ENCODE data around the gene ADAM33. TPM values are rescaled to one million over a fixed set of nuclear protein-coding genes. Genes with fewer than 3 reads are reported as not detected.

ADAM33 gene
- polyA plus RNA-seq, 1 donor = 15.5 TPM

DNA sequence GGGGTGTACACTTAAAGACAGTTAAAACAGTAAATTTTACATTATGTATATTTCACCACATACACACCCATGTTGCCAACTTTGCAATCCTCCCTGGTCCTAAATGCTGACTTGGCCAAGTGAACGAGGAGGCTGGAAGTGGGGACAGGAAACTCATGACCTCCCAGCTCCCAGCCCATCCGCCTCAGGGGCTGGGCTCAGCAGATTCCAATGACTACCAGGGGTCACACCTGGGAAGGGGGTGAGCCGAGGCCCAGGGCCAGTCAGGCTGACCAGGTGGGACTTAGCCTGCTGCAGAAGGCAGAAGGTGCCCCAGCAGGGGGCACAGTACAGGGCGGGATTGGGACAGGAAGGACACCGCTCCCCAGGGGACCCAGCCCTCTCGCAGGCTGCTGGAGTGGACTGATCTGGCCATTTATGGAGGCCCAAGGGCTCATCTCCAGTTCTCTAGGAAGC, 28.2 kb upstream of the ADAM33 start:
- Histone ChIP-seq H3K27ac (ENCODE audit: low read length) (no peak overlapping the region), H3K4me1 (ENCODE audit: control insufficient read depth, insufficient read depth, low read length) (no peaks in the 10 kb centered on the region), H3K27me3 (ENCODE audit: control insufficient read depth, insufficient read depth, low read length) (peaks cover 2% of the 10 kb centered on the region), H3K9me3 (ENCODE audit: control insufficient read depth, low read depth, low read length) (no peaks in the 10 kb centered on the region), H3K36me3 (ENCODE audit: control insufficient read depth, insufficient read depth, low read length) (no peaks in the 10 kb centered on the region), H3K4me3 (ENCODE audit: low read length) (no peak overlapping the region)
- WGBS (ENCODE audit: insufficient coverage, low lambda C conversion rate) = no CpG with 5 or more reads among the region's 6 CpGs
- no peak for DNase-seq

DNA sequence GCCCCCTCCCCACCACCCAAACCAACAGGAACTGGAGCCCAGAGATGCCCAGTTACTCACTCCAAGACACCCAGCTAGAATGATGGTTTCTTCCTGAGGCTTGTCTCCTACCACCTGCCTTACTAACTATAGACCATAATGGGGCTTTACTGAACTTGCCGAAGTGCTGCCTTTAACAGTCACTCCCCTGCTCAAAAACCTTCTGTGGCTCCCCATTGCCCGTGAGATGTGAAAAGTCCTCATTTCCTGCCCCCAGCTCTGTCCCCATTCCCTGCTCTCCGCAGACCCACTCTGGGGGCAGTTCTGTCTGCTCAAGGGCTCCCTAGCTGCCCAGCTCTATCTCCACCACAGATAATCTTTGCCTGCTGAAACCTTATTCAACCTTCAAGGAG, 25.7 kb upstream of the ADAM33 start:
- H3K4me1 ChIP-seq (ENCODE audit: control insufficient read depth, insufficient read depth, low read length) = no peaks in the 10 kb centered on the region
- no peak overlapping the region for H3K4me3 ChIP-seq (ENCODE audit: low read length)
- no peaks in the 10 kb centered on the region for H3K36me3 ChIP-seq (ENCODE audit: control insufficient read depth, insufficient read depth, low read length)
- H3K27me3 ChIP-seq (ENCODE audit: control insufficient read depth, insufficient read depth, low read length) = peaks cover 11% of the 10 kb centered on the region
- no peaks in the 10 kb centered on the region for H3K9me3 ChIP-seq (ENCODE audit: control insufficient read depth, low read depth, low read length)
- no peak for DNase-seq
- no peak overlapping the region for H3K27ac ChIP-seq (ENCODE audit: low read length)
- no CpG with 5 or more reads among the region's 3 CpGs for WGBS (ENCODE audit: insufficient coverage, low lambda C conversion rate)

DNA sequence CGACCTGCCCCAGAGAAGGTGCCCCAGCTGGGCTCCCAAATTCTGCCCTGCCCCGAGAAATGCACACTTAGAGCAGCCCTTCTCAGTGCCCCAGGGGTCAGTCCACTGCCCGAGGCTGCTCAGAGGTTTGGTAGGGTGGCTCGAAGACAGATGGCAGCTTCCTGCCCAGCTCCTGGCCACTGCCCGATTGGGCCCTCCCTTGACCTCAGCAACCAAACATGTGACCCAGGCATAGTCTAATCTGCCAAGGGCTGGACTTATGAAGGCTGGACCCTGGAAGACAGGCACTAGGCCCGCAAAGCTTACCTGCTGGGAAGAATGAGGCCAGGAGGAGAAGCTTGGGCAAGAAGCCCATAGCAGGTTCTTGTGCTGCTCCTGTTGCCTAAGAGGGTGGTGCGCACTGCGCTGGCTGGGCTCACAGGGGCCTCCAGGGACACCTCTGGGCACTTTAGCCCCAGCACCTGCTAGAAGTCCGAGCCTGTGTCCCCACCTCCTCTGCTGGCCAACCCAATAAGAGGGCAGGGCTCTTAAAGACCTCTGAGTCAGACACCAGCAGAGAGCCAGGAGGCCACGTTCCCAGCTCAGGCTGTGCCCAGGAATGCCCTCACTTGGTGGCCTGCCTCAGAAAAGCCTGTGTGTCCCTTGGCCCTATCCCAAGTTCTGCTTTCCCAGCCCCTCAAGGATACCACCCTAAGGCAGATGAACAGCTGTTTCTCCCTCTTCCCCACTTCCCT, 25.1 kb upstream of the ADAM33 start:
- Histone ChIP-seq H3K27me3 (ENCODE audit: control insufficient read depth, insufficient read depth, low read length) (peaks cover 11% of the 10 kb centered on the region), H3K4me3 (ENCODE audit: low read length) (no peak overlapping the region), H3K9me3 (ENCODE audit: control insufficient read depth, low read depth, low read length) (no peaks in the 10 kb centered on the region), H3K4me1 (ENCODE audit: control insufficient read depth, insufficient read depth, low read length) (no peaks in the 10 kb centered on the region), H3K27ac (ENCODE audit: low read length) (no peak overlapping the region), H3K36me3 (ENCODE audit: control insufficient read depth, insufficient read depth, low read length) (no peaks in the 10 kb centered on the region)
- no CpG with 5 or more reads among the region's 10 CpGs for WGBS (ENCODE audit: insufficient coverage, low lambda C conversion rate)
- no peak for DNase-seq

DNA sequence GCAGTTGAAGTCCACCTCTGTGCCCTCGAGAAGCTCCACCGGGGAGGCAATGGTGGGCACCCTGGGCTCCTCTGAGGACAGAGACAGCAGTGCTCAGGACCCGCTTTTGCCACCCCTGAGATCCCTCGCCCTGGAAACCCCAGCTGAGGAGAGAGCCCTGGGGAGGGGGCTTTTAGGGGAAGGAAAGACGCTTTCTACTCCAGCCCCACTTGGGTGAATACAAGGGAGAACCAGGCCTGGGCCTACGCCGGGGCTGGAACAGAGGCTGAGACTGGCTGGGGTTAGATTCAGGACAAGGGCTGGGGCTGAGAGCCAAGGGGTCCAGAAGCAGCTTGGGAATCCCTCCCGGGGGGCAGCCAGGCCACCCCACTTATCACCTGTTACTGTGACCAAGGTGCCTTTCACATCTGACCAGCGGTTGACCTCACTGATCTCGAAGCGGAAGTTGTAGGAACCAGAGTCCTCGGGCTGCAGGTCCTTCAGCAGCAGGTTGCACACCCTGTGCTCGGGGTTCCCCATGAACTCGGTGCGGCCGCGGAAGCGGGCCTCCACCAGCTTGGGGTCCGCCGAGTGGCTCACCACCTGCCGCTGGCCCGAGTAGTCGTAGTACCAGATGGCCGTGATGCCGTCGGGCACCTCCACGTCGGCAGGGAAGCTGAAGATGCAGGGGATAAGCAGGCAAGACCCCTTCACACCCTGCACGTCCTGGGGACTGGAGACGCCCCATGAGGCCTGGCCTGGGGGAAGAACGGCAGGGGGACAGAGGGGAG, 24.3 kb upstream of the ADAM33 start:
- Histone ChIP-seq H3K27me3 (ENCODE audit: control insufficient read depth, insufficient read depth, low read length) (peaks cover 11% of the 10 kb centered on the region), H3K36me3 (ENCODE audit: control insufficient read depth, insufficient read depth, low read length) (no peaks in the 10 kb centered on the region), H3K4me1 (ENCODE audit: control insufficient read depth, insufficient read depth, low read length) (no peaks in the 10 kb centered on the region), H3K4me3 (ENCODE audit: low read length) (no peak overlapping the region), H3K27ac (ENCODE audit: low read length) (no peak overlapping the region), H3K9me3 (ENCODE audit: control insufficient read depth, low read depth, low read length) (no peaks in the 10 kb centered on the region)
- DNase-seq = no peak
- WGBS (ENCODE audit: insufficient coverage, low lambda C conversion rate) = no CpG with 5 or more reads among the region's 31 CpGs

DNA sequence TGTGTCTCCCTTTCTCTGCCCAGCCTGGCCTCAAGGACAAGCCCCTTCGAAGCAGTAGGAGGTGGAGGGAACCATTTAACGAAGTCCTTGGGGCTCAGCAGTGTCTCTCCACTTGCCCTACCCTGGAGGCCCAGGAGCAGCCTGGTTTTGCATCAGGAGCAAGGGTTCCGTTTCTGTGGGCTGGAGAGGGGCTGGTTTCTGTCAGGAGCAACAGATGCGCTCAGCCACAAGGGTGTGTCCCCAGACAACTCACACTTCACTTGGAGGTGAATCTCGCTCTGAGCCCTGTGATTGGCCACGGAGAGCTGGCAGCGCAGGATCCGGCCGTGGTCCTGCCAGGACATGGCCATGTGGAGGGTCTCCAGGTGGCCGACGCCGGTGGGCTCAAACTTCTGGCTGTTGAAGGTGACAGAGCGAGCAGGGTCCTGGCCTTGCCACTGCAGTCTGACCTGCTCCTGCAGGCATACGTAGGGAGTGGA, 23.7 kb upstream of the ADAM33 start:
- WGBS (ENCODE audit: insufficient coverage, low lambda C conversion rate) = no CpG with 5 or more reads among the region's 14 CpGs
- Histone ChIP-seq H3K27ac (ENCODE audit: low read length) (no peak overlapping the region), H3K4me1 (ENCODE audit: control insufficient read depth, insufficient read depth, low read length) (no peaks in the 10 kb centered on the region), H3K36me3 (ENCODE audit: control insufficient read depth, insufficient read depth, low read length) (no peaks in the 10 kb centered on the region), H3K9me3 (ENCODE audit: control insufficient read depth, low read depth, low read length) (no peaks in the 10 kb centered on the region), H3K4me3 (ENCODE audit: low read length) (no peak overlapping the region), H3K27me3 (ENCODE audit: control insufficient read depth, insufficient read depth, low read length) (peaks cover 11% of the 10 kb centered on the region)
- DNase-seq = no peak

DNA sequence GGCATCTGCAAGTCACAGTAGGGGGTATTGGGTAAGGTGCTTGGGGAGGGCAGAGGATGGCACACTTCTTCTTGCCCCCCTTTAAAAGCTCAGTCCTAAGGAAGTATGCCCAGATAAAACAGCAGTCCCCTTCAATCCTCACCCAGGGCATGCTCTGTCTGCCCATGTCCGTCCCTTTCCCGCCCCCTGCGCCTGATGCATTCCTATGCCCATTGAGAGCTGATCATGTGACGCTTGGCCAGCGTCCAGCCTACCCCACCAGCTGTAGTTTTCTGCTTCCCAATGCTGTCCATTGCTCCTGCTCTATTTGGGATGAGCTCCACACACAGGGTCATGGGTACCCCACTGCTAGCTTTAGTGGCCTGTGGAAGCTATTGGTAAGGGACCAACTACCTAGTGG, 22.3 kb upstream of the ADAM33 start:
- WGBS (ENCODE audit: insufficient coverage, low lambda C conversion rate) = no CpG with 5 or more reads among the region's 5 CpGs
- no peaks in the 10 kb centered on the region for H3K9me3 ChIP-seq (ENCODE audit: control insufficient read depth, low read depth, low read length)
- H3K27me3 ChIP-seq (ENCODE audit: control insufficient read depth, insufficient read depth, low read length) = peaks cover 9% of the 10 kb centered on the region
- H3K4me1 ChIP-seq (ENCODE audit: control insufficient read depth, insufficient read depth, low read length) = no peaks in the 10 kb centered on the region
- no peak overlapping the region for H3K27ac ChIP-seq (ENCODE audit: low read length)
- DNase-seq = no peak
- no peaks in the 10 kb centered on the region for H3K36me3 ChIP-seq (ENCODE audit: control insufficient read depth, insufficient read depth, low read length)
- no peak overlapping the region for H3K4me3 ChIP-seq (ENCODE audit: low read length)

DNA sequence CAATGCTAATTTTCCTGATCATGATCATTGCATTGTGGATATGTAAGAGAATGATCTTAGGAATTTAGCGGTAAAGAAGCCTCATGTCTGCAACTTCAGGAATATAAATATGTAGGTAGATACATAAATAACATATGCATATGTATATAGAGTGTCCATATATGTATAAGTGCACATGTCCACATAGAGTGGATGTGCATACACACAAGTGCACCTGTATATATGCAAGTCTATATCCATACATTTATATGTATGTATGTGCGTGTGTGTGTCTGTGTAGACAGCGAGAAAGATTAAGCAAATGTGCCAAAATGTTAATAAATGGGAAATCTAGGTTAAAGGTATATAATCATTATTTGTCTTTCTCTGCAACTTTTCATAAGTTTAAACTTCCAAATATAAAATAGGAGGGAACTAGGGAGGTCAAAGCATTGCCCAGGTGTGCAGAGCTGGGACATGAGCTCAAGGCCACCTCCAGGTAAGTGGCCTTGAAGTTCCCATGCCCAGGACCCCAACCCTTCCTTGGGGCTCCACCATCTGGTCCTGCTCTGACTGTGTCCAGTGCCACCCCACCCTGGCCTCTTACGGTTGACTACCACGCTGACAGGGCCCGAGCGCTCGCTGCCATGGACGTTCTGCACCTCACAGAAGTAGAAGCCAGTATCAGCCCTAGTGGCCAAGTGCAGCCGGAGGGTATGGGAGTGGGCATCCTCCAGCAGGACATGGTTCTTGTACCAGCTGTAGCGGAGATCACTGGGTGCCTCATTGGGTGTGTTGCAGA, 21.0 kb upstream of the ADAM33 start:
- DNase-seq = no peak
- Histone ChIP-seq H3K36me3 (ENCODE audit: control insufficient read depth, insufficient read depth, low read length) (no peaks in the 10 kb centered on the region), H3K9me3 (ENCODE audit: control insufficient read depth, low read depth, low read length) (no peaks in the 10 kb centered on the region), H3K4me1 (ENCODE audit: control insufficient read depth, insufficient read depth, low read length) (no peaks in the 10 kb centered on the region), H3K4me3 (ENCODE audit: low read length) (no peak overlapping the region), H3K27ac (ENCODE audit: low read length) (no peak overlapping the region), H3K27me3 (ENCODE audit: control insufficient read depth, insufficient read depth, low read length) (peaks cover 9% of the 10 kb centered on the region)
- WGBS (ENCODE audit: insufficient coverage, low lambda C conversion rate) = 100% methylated on average over 2 of the region's 11 CpGs

DNA sequence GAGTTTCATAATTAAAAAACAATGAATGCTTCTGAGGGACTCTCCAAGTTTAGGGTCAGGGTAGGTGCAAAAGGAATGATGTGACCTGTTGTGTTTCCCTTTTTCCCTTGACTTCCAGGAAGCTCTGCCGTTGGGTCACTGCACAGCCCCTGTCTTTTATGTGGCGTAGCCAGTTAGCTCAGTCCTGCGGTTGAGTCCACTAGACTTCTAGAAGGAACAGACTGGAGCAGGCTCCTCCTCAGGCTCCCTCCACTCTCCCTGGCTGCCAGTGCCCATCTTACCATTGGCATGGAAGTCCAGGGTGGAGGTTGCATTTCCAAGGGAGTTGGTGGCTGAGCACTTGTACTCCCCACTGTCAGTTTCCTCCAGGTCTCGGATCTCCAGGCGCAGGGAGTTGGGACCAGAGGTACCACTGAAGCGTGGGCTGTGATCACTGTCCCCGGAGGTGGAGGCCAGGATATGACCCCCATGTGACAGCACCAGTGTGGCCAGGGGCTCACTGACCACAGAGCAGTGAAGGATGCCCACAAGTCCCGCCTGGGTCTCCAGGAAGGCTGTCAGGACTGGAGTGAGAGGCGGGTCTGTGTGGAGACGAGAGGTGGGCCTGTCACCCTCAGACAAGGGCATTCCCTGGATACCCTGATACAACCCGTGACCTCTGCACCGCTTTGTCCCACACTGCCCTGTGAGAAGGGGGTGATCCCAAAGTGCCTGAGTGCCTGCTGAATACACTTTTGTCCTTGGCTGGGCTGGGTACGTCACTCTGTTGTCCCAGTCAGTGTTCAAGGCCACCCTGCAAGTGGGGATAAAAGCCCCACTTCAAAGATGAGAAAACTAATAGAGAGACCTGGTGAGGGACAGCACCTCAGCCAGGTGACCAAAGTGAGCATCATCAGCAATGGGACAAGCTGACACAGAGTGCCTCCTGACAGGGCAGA, 19.5 kb upstream of the ADAM33 start:
- WGBS (ENCODE audit: insufficient coverage, low lambda C conversion rate) = no CpG with 5 or more reads among the region's 13 CpGs
- no peak for DNase-seq
- Histone ChIP-seq H3K9me3 (ENCODE audit: control insufficient read depth, low read depth, low read length) (no peaks in the 10 kb centered on the region), H3K27me3 (ENCODE audit: control insufficient read depth, insufficient read depth, low read length) (peaks cover 9% of the 10 kb centered on the region), H3K27ac (ENCODE audit: low read length) (no peak overlapping the region), H3K4me3 (ENCODE audit: low read length) (no peak overlapping the region), H3K4me1 (ENCODE audit: control insufficient read depth, insufficient read depth, low read length) (no peaks in the 10 kb centered on the region), H3K36me3 (ENCODE audit: control insufficient read depth, insufficient read depth, low read length) (no peaks in the 10 kb centered on the region)

DNA sequence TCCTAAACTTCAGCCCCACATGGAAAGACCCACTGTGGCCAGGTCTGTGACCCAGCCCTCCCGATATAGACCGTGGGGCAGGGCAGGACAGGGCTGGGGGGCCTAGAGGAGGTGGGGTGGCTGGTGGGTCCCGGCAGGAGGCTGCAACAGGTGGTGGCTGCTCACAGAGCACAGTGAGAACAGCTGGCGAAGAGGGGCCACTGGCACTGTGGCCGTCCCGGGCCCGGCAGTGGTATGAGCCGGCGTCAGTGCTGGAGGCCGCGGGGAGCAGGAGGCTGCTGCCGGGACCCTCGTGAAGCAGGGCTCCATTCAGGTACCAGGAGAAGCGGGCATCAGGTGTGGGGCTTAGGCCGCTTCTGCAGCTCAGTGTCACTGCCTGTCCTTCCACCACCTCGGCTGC, 17.2 kb upstream of the ADAM33 start:
- no CpG with 5 or more reads among the region's 16 CpGs for WGBS (ENCODE audit: insufficient coverage, low lambda C conversion rate)
- Histone ChIP-seq H3K4me3 (ENCODE audit: low read length) (no peak overlapping the region), H3K27ac (ENCODE audit: low read length) (no peak overlapping the region), H3K36me3 (ENCODE audit: control insufficient read depth, insufficient read depth, low read length) (no peaks in the 10 kb centered on the region), H3K4me1 (ENCODE audit: control insufficient read depth, insufficient read depth, low read length) (no peaks in the 10 kb centered on the region), H3K27me3 (ENCODE audit: control insufficient read depth, insufficient read depth, low read length) (peaks cover 9% of the 10 kb centered on the region), H3K9me3 (ENCODE audit: control insufficient read depth, low read depth, low read length) (no peaks in the 10 kb centered on the region)
- no peak for DNase-seq
